ENCODE data around the gene ERGIC1. TPM values are rescaled to one million over a fixed set of nuclear protein-coding genes. Genes with fewer than 3 reads are reported as not detected.
A peak's percentile ranks its signal among the peaks of the same experiment; 100 is the strongest.

Gene ERGIC1
- total and polyA plus RNA-seq, 2 of the 13 experiments (the other 11 are each of a cell fraction or from before 2014, with no cell fraction given): 78.5 to 184 TPM

GRCh38 chr5:172886974-172887501 is 53.0 kb downstream of the ERGIC1 start:
- peaks cover 18% of the 10 kb centered on the region for H3K4me1 ChIP-seq (ENCODE audit: insufficient read depth, low read length)
- ChIA-PET POLR2A (interaction anchor here (0.7 to 2.0 kb wide), 10 partner anchors 8 to 121 kb away, joined by 3 to 30 read pairs (median 3); partner anchors contain the start of gene DUSP1), CTCF (ENCODE audit: low intra/inter-chr PET ratio, low total read pairs) (no interaction called here)
- H3K4me2 ChIP-seq (ENCODE audit: low read depth, low read length): peak overlapping the region; percentile 31; the same call in 1 of the 2 replicates
- H3K9me3 ChIP-seq (ENCODE audit: low read length): no peaks in the 10 kb centered on the region
- ATAC-seq (peak; percentile 64), FAIRE-seq (peak; percentile 56), DNase-seq (ENCODE audit: low spot score) (peak; percentile 85)
- no peaks in the 10 kb centered on the region for H3K27me3 ChIP-seq (ENCODE audit: control insufficient read depth in 1 of 2, insufficient read depth in 2 of 2, low read length in 2 of 2)
- intact Hi-C loops (cut with micrococcal nuclease; ENCODE audit: unreplicated experiment) (no loop called here), in situ Hi-C loops (cut with HindIII; ENCODE audit: extremely low pct_ligation_motif_present, low pct_unique_long_range_greater_than_20kb) (no loop called here)
- H2AFZ ChIP-seq (ENCODE audit: low read length): no peak overlapping the region
- no peaks in the 10 kb centered on the region; the same call in 1 of the 2 replicates for H4K20me1 ChIP-seq (ENCODE audit: insufficient read depth, low read length)
- H3K9ac ChIP-seq (ENCODE audit: insufficient read depth, low read depth, low read length): no peak overlapping the region
- 68% methylated on average over 17 of the region's 17 CpGs for WGBS (ENCODE audit: low lambda C conversion rate)
- H3K36me3 ChIP-seq (replicated peaks in 1 of 2; ENCODE audit: control insufficient read depth in 1 of 2, insufficient read depth in 2 of 2, low read length in 2 of 2): peaks cover 23 to 62% of the 10 kb centered on the region in 2 experiments; a peak in 4 of 5 replicates
- H3K79me2 ChIP-seq (ENCODE audit: insufficient read depth, low read length): peaks cover 17% of the 10 kb centered on the region
- H3K4me3 ChIP-seq (replicated peaks in 1 of 3; ENCODE audit: insufficient read depth in 1 of 3, low read depth in 2 of 3, low read length in 3 of 3): no peak overlapping the region
- H3K27ac ChIP-seq (ENCODE audit: extremely low read length, insufficient read depth, low read length): peak overlapping the region; percentile 41
- TSS peak; percentile 31 for BruUV-seq (replicated peaks)
- TF ChIP-seq CBX1 (IDR thresholded peaks at IDR 0.05; ENCODE audit: low read depth) (no peak), FOXK1 (CRISPR knock-in tag; IDR thresholded peaks at IDR 0.05; ENCODE audit: borderline replicate concordance, low read depth) (peak; percentile 27; the same call in 1 of the 2 replicates), CEBPG (CRISPR knock-in tag; IDR thresholded peaks at IDR 0.05) (peak; percentile 92), KLF13 (CRISPR knock-in tag; IDR thresholded peaks at IDR 0.05) (no peak), NCOA2 (CRISPR knock-in tag; IDR thresholded peaks at IDR 0.05) (0 out of 2 replicates have a peak, but pooled peaks have one; percentile 45), TAF15 (IDR thresholded peaks at IDR 0.05; ENCODE audit: low read depth, low read length, poor library complexity, severe bottlenecking) (no peak), ZBTB44 (CRISPR knock-in tag; IDR thresholded peaks at IDR 0.05) (no peak), RXRB (CRISPR knock-in tag; IDR thresholded peaks at IDR 0.05; ENCODE audit: borderline replicate concordance) (0 out of 2 replicates have a peak, but pooled peaks have one; percentile 16), RARA (CRISPR knock-in tag; IDR thresholded peaks at IDR 0.05) (peak; percentile 68), SMC3 (IDR thresholded peaks at IDR 0.05; ENCODE audit: low read length) (peak; percentile 20; the same call in 1 of the 2 replicates), SIX4 (CRISPR knock-in tag; IDR thresholded peaks at IDR 0.05) (no peak), RBM22 (optimal IDR thresholded peaks at IDR 0.05; ENCODE audit: low read length) (no peak), RFX3 (CRISPR knock-in tag; IDR thresholded peaks at IDR 0.05) (no peak), ZNF558 (CRISPR knock-in tag; IDR thresholded peaks at IDR 0.05; ENCODE audit: borderline replicate concordance) (no peak), ZNF180 (CRISPR knock-in tag; IDR thresholded peaks at IDR 0.05; ENCODE audit: borderline replicate concordance, low read depth) (no peak)
- TF ChIP-seq, protein P1, sequence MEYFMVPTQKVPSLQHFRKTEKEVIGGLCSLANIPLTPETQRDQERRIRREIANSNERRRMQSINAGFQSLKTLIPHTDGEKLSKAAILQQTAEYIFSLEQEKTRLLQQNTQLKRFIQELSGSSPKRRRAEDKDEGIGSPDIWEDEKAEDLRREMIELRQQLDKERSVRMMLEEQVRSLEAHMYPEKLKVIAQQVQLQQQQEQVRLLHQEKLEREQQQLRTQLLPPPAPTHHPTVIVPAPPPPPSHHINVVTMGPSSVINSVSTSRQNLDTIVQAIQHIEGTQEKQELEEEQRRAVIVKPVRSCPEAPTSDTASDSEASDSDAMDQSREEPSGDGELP (IDR thresholded peaks at IDR 0.05; ENCODE audit: borderline replicate concordance, low read depth): no peak
- TF ChIP-seq, protein P2, sequence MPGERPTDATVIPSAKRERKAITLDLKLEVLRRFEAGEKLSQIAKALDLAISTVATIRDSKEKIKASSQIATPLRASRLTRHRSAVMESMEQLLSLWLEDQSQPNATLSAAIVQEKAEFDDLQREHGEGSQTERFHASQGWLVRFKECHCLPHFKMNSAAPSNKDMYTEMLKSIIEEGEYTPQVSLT (CRISPR knock-in tag; IDR thresholded peaks at IDR 0.05; ENCODE audit: borderline replicate concordance, low read depth): no peak
- TF ChIP-seq, protein P3, sequence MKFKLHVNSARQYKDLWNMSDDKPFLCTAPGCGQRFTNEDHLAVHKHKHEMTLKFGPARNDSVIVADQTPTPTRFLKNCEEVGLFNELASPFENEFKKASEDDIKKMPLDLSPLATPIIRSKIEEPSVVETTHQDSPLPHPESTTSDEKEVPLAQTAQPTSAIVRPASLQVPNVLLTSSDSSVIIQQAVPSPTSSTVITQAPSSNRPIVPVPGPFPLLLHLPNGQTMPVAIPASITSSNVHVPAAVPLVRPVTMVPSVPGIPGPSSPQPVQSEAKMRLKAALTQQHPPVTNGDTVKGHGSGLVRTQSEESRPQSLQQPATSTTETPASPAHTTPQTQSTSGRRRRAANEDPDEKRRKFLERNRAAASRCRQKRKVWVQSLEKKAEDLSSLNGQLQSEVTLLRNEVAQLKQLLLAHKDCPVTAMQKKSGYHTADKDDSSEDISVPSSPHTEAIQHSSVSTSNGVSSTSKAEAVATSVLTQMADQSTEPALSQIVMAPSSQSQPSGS (CRISPR knock-in tag; IDR thresholded peaks at IDR 0.05): peak; percentile 22; the same call in 1 of the 2 replicates
- TF ChIP-seq, protein P4, sequence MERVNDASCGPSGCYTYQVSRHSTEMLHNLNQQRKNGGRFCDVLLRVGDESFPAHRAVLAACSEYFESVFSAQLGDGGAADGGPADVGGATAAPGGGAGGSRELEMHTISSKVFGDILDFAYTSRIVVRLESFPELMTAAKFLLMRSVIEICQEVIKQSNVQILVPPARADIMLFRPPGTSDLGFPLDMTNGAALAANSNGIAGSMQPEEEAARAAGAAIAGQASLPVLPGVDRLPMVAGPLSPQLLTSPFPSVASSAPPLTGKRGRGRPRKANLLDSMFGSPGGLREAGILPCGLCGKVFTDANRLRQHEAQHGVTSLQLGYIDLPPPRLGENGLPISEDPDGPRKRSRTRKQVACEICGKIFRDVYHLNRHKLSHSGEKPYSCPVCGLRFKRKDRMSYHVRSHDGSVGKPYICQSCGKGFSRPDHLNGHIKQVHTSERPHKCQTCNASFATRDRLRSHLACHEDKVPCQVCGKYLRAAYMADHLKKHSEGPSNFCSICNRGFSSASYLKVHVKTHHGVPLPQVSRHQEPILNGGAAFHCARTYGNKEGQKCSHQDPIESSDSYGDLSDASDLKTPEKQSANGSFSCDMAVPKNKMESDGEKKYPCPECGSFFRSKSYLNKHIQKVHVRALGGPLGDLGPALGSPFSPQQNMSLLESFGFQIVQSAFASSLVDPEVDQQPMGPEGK (CRISPR knock-in tag; IDR thresholded peaks at IDR 0.05): peak; percentile 35; the same call in 1 of the 2 replicates
